Peyer's patch (tissue), 4 donors: Measurements from ENCODE around the gene MAGEB4.

ENCODE experiments used
- CTCF ChIP-seq, 6 experiments: fragments of 450-650 bp in 4 of 6; fragments of 200-600 bp in 2 of 6; sonication (generic) in 1 of 6; IDR thresholded peaks; one replicate each; pipeline ENCODE4 v1.5.1; 2017 to 2019; ENCODE audit warnings: antibody characterized with exemption in 6 of 6, mild to moderate bottlenecking in 3 of 6, moderate library complexity in 1 of 6
- POLR2A ChIP-seq, 2 donors: fragments of 450-650 bp; IDR thresholded peaks; one replicate each; pipeline ENCODE4 v1.5.1; 2017; ENCODE audit warnings: antibody characterized with exemption in 2 of 2, mild to moderate bottlenecking in 2 of 2, moderate library complexity in 2 of 2

DNA sequence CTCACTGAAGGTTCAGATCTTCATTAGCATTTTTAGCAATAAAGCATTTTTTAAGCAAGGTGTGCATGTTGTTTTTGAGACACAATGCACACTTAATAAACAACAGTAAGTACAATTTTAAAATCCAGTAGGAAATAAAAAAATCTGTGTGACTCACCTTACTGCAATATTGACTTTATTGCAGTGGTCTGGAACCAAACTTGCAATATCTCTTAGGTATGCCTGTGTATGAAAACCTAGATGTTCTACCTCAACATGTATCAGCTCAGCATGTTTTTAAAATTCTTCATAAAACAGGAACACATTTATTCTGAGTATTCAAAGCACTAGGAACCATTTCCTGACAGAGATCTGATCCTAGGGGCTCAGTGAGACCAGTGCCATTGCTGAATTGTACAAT is 40.7 kb downstream of the MAGEB4 start:
- TF ChIP-seq CTCF (IDR thresholded peaks at IDR 0.05) = no peak
- TF ChIP-seq POLR2A (IDR thresholded peaks at IDR 0.05) = no peak
